ENCODE measurements around the gene NMNAT2.
"Not testable (repeated sequence)": the region's sequence is repeated elsewhere in the genome, so short reads cannot be mapped to it uniquely, and the experiment has no call there.

Gene NMNAT2

GRCh38 chr1:183416850-183417771 lies 1.1 kb downstream of the NMNAT2 start:
- DNase-seq: no peak

GRCh38 chr1:183414365-183414764 lies 3.8 kb downstream of the NMNAT2 start:
- DNase-seq: no peak

DNA sequence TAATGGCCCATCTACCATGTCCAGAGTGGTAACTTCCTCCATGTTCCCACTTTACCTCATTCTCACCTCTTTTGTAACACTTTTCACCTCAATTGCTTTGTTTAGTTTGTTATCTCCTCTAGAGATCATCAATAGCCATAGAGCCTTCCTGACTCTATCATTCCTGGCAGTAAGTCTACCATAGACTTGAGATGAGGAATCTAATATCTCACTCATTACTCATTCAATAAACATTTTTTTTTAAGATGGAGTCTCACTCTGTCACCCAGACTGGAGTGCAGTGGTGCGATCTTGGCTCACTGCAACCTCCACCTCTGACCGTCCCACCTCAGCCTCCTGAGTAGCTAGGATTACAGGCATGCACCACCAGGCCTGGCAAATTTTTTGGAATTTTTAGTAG lies 7.1 kb downstream of the NMNAT2 start:
- DNase-seq: no peak

DNA sequence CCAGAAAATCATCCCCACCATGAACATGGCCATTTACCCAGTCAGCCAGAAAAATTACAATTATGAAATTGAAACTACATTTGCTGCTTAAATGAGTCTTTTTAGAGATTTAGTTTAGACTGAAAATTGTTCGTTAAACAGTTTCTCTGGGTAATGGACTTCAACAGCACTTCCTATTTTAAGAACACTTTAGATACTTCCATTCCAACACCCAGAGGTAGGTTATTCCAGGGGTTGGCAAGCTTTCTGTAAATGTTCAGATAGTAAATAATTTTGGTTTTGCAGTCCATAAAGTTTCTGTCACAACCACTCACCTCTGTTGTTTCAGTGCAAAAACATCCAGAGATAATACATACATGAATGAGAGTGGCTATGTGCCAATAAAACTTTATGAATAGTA lies 10.2 kb downstream of the NMNAT2 start:
- no peak for DNase-seq

- DNase-seq: no peak
Measured at GRCh38 chr1:183407474-183407873, 10.7 kb downstream of the NMNAT2 start.

- DNase-seq: no peak
Measured at GRCh38 chr1:183404476-183404875, 13.7 kb downstream of the NMNAT2 start.

DNA sequence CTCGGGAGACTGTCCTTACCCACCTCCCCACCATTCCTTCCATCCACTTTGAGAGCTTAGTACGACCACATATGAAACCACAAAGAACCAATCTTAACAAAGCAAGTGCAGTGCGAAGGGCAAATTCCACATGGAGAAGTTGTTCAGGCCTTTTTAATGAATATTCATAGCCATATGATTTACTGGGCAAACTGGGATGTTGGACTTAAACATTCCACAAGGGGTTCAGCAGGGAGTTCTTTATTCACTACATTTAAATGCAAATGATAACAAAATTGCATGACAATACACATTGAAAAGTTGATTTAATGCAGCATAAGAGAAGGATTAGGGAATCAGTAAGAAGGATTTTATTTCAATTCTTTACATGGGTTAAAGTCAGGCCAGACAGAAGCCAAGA lies 14.7 kb downstream of the NMNAT2 start:
- no peak for DNase-seq

GRCh38 chr1:183401565-183401964 lies 16.6 kb downstream of the NMNAT2 start:
- not testable (repeated sequence) for DNase-seq

- DNase-seq: no peak
Measured at GRCh38 chr1:183394435-183394834, 23.7 kb downstream of the NMNAT2 start.

- no peak for DNase-seq
Measured at GRCh38 chr1:183391863-183392262, 26.3 kb downstream of the NMNAT2 start.

- no peak for DNase-seq
Measured at GRCh38 chr1:183390561-183390960, 27.6 kb downstream of the NMNAT2 start.

DNA sequence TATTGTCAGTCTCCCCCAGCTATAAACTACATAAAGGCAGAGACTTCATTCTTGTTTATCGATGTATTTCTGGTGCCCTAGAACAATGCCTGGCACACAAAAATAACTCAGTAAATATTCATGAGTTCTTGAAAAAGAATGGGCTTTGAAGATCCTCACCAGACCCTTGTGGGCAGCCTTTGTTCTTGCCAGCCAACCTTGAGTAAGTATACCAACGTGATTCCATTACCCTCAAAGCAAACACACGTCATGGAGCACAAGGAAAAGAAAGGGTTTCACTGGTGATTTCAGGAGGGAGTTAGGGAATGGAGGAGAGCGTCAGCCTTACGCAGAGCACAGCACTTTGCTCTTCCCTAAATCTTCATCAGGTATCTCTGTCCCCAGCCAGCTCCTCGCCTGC lies 29.4 kb downstream of the NMNAT2 start:
- DNase-seq: no peak

GRCh38 chr1:183385340-183386144 lies 32.6 kb downstream of the NMNAT2 start:
- no peak for DNase-seq

GRCh38 chr1:183379951-183380350 lies 38.2 kb downstream of the NMNAT2 start:
- no peak for DNase-seq

GRCh38 chr1:183375381-183375780 lies 42.8 kb downstream of the NMNAT2 start:
- DNase-seq: no peak

GRCh38 chr1:183374825-183375224 lies 43.4 kb downstream of the NMNAT2 start:
- no peak for DNase-seq

- no peak for DNase-seq
Measured at GRCh38 chr1:183372586-183373230, 45.5 kb downstream of the NMNAT2 start.

- DNase-seq: no peak
Measured at GRCh38 chr1:183370399-183371058, 47.7 kb downstream of the NMNAT2 start.

DNA sequence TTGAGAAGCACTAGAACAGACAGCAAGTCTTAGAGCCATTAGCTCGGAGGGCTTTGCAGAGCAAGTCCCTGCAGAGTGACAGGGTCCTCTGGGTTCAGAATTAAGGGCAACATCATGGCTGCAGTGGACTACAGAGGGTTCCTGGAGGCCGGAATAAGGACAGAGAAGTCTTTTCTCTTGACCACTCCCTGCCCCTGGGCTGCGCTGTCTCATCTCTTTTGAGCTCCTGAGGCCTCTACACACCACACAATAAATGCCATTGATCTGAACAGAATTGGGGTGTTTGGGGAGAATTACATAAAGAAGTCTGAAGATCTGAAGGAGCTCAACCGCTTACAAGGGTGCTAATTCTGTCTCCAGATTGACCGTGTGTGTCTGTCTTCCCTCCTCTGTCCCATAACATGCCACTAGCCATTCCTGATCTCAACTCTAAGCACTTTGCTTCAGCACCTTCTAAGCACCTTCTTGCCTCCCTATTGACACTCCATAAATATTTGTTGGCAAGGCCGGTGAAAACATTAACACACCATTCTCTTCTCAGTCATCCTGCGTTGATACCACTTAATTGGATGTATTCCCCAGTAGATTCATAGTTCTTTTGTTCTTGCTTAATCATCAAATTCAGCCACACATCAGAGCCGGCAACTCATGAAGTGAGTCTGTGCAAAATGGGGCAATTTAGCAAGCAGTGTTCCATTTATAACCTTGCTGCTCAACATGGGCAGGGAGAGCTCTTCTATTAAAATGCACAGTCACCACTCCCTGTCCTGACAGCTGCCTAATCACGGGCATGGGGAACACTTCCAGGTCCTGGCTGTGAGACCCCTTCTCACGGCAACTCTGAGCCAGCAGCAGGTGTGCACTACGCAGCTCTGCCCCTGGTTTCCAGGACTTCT lies 49.7 kb downstream of the NMNAT2 start:
- no peak for DNase-seq

DNA sequence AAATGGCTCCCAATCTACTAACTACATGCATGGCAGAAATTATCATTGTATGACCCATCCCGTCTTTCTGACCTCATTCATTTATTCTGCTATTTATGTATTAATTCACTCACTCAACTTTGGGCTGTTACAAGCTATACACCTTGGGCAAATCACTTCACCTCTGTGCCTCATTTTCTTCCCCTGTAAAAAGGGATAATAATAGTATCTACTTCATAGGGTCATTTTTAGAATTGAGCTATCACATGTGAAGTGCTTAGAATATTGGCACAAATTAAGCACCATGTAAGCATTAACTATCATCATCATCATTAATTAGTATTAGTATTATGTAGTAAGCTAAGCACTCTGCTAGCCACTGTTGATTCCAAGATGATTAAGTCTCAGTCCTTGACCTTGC lies 52.1 kb downstream of the NMNAT2 start:
- no peak for DNase-seq

GRCh38 chr1:183365676-183366075 lies 52.5 kb downstream of the NMNAT2 start:
- DNase-seq: no peak

- DNase-seq: no peak
Measured at GRCh38 chr1:183365093-183365492, 53.1 kb downstream of the NMNAT2 start.

All from 8988T (cell line).